H1 (cell line): ENCODE measurements around the gene SNTG2. TPM values are rescaled to one million over a fixed set of nuclear protein-coding genes. Genes with fewer than 3 reads are reported as not detected.

ENCODE experiments used
- CTCF ChIA-PET: fragments of 300-600 bp; sonication (Branson Sonifier 250); formaldehyde crosslinking; loops from one replicate; lab custom pipeline; 2021; ENCODE audit not compliant: partially characterized antibody; lab: Charles Lee
- POLR2A ChIA-PET: fragments of 300-600 bp; sonication (Branson Sonifier 250); formaldehyde crosslinking; loops from one replicate; lab custom pipeline; 2021; ENCODE audit warnings: inconsistent platforms; ENCODE audit not compliant: partially characterized antibody; lab: Charles Lee
- DNase-seq, 2 experiments: peaks; one replicate each; pipeline versions ENCODE4 v3.0.0 to v3.0.0-alpha.2; 2010 to 2022; ENCODE audit warnings: low spot score in 2 of 2, low read depth in 1 of 2, mixed read lengths in 1 of 2
- FAIRE-seq: peaks from 2 replicates; lab custom pipeline; 2011; peaks lifted over from hg19 to GRCh38; lab: Jason Lieb, UNC
- H2AFZ ChIP-seq: 2 replicates; pipeline ENCODE4 v1.8.1; 2012; ENCODE audit warnings: low read length, inconsistent platforms
- H2AK5ac ChIP-seq: 2 replicates; pipeline ENCODE4 v1.6.1; 2013; ENCODE audit warnings: low read depth, low read length
- H2BK120ac ChIP-seq: replicated peaks from 2 replicates; pipeline ENCODE3; 2013; ENCODE audit warnings: low read depth, low read length, inconsistent platforms
- H2BK12ac ChIP-seq: 2 replicates; pipeline ENCODE4 v1.6.1; 2013; ENCODE audit warnings: low read depth, low read length
- H2BK15ac ChIP-seq: 2 replicates; pipeline ENCODE4 v1.6.1; 2013; ENCODE audit warnings: low read length
- H2BK20ac ChIP-seq: 2 replicates; pipeline ENCODE4 v1.6.1; 2013; ENCODE audit warnings: low read length
- H2BK5ac ChIP-seq: 2 replicates; pipeline ENCODE4 v1.6.1; 2013; ENCODE audit warnings: low read depth, low read length
- H3K14ac ChIP-seq: 2 replicates; pipeline ENCODE4 v1.6.1; 2013; ENCODE audit warnings: inconsistent platforms; ENCODE audit not compliant: insufficient read length
- H3K18ac ChIP-seq: 2 replicates; pipeline ENCODE4 v1.6.1; 2013; ENCODE audit warnings: low read length; ENCODE audit errors: extremely low read depth
- H3K23ac ChIP-seq: 2 replicates; pipeline ENCODE4 v1.6.1; 2013; ENCODE audit warnings: inconsistent platforms; ENCODE audit not compliant: insufficient read length
- H3K23me2 ChIP-seq: 2 replicates; pipeline ENCODE4 v1.6.1; 2013; ENCODE audit warnings: low read depth, low read length
- H3K27ac ChIP-seq: 2 replicates; pipeline ENCODE4 v1.6.1; 2011; ENCODE audit warnings: low read depth, low read length, inconsistent platforms
- H3K27me3 ChIP-seq, 4 experiments: replicated peaks in 1 of 4; 1 replicate in 1 of 4; 2 replicates in 3 of 4; pipeline versions ENCODE4 v1.6.1 to v1.8.1; 2011 to 2013; ENCODE audit warnings: low read length in 3 of 4, mild to moderate bottlenecking in 3 of 4, inconsistent platforms in 2 of 4, mixed read lengths in 2 of 4, moderate library complexity in 1 of 4; ENCODE audit not compliant: control insufficient read depth in 3 of 4, insufficient read depth in 3 of 4; ENCODE audit errors: extremely low read depth in 1 of 4
- H3K36me3 ChIP-seq, 4 experiments: 2 replicates each; pipeline versions ENCODE4 v1.6.1 to v1.8.1; 2011 to 2013; ENCODE audit warnings: mild to moderate bottlenecking in 4 of 4, low read length in 3 of 4, moderate library complexity in 2 of 4, control low read depth in 1 of 4, inconsistent platforms in 1 of 4; ENCODE audit not compliant: insufficient read depth in 4 of 4, control insufficient read depth in 2 of 4
- H3K4ac ChIP-seq: replicated peaks from 2 replicates; pipeline ENCODE3; 2013; ENCODE audit warnings: low read length, low read depth, mixed read lengths, inconsistent platforms; ENCODE audit not compliant: insufficient read length
- H3K4me1 ChIP-seq, 4 experiments: replicated peaks in 1 of 4; 1 replicate in 1 of 4; 2 replicates in 3 of 4; pipeline versions ENCODE4 v1.6.1 to v1.8.1; 2011 to 2013; ENCODE audit warnings: low read length in 3 of 4, inconsistent platforms in 2 of 4, mixed read lengths in 1 of 4; ENCODE audit not compliant: insufficient read depth in 4 of 4, control insufficient read depth in 3 of 4
- H3K4me2 ChIP-seq, 2 experiments: 2 replicates each; pipeline versions ENCODE4 v1.6.1 to v1.8.1; 2011 to 2013; ENCODE audit warnings: low read depth in 2 of 2, low read length in 2 of 2, control low read depth in 1 of 2, inconsistent platforms in 1 of 2, mild to moderate bottlenecking in 1 of 2; ENCODE audit not compliant: insufficient read depth in 1 of 2
- H3K4me3 ChIP-seq, 4 experiments: fragments of 200-600, 300-600 bp in 1 of 4; sonication (generic), shearing (Covaris generic), sonication (Bioruptor Twin) in 1 of 4; 2 replicates each; pipeline versions ENCODE4 v1.5.1 to v1.8.1; 2011 to 2016; ENCODE audit warnings: low read length in 4 of 4, low read depth in 3 of 4, control low read depth in 2 of 4, inconsistent platforms in 2 of 4, mild to moderate bottlenecking in 2 of 4, mixed read lengths in 1 of 4, moderate library complexity in 1 of 4; ENCODE audit not compliant: insufficient read depth in 2 of 4; ENCODE audit errors: extremely low read depth in 1 of 4
- H3K56ac ChIP-seq: replicated peaks from 2 replicates; pipeline ENCODE3; 2013; ENCODE audit warnings: low read depth, mild to moderate bottlenecking, mixed read lengths, low read length, inconsistent platforms; ENCODE audit not compliant: insufficient read length
- H3K79me1 ChIP-seq: 2 replicates; pipeline ENCODE4 v1.6.1; 2013; ENCODE audit warnings: low read depth, low read length, control low read depth
- H3K79me2 ChIP-seq, 2 experiments: 2 replicates each; pipeline versions ENCODE4 v1.6.1 to v1.8.1; 2012 to 2013; ENCODE audit warnings: low read length in 2 of 2, mild to moderate bottlenecking in 2 of 2, inconsistent platforms in 1 of 2; ENCODE audit not compliant: insufficient read depth in 2 of 2, control insufficient read depth in 1 of 2
- H3K9ac ChIP-seq, 4 experiments: replicated peaks in 1 of 4; 1 replicate in 1 of 4; 2 replicates in 3 of 4; pipeline versions ENCODE4 v1.6.1 to v1.8.1; 2011 to 2013; ENCODE audit warnings: low read depth in 3 of 4, low read length in 3 of 4, control low read depth in 2 of 4, mild to moderate bottlenecking in 2 of 4, moderate library complexity in 2 of 4, inconsistent platforms in 1 of 4; ENCODE audit errors: extremely low read depth in 1 of 4
- H3K9me3 ChIP-seq, 2 experiments: 2 replicates each; pipeline versions ENCODE4 v1.6.1 to v1.8.1; 2012 to 2013; ENCODE audit warnings: mild to moderate bottlenecking in 2 of 2, moderate library complexity in 2 of 2, control low read depth in 1 of 2, inconsistent platforms in 1 of 2, low read depth in 1 of 2, low read length in 1 of 2, mixed read lengths in 1 of 2; ENCODE audit not compliant: insufficient read depth in 2 of 2
- H4K20me1 ChIP-seq, 2 experiments: replicated peaks in 1 of 2; 2 replicates each; pipeline versions ENCODE3 to v1.8.1; 2011 to 2013; ENCODE audit warnings: inconsistent platforms in 2 of 2, low read length in 2 of 2, mild to moderate bottlenecking in 1 of 2; ENCODE audit not compliant: insufficient read depth in 2 of 2, control insufficient read depth in 1 of 2
- H4K5ac ChIP-seq: 2 replicates; pipeline ENCODE4 v1.6.1; 2013; ENCODE audit warnings: low read length, low read depth, mixed read lengths, inconsistent platforms; ENCODE audit not compliant: insufficient read length
- H4K8ac ChIP-seq: 2 replicates; pipeline ENCODE4 v1.8.0; 2013; ENCODE audit warnings: mild to moderate bottlenecking, moderate library complexity, low read length, inconsistent platforms; ENCODE audit not compliant: insufficient read depth; ENCODE audit errors: extremely low read depth
- H4K91ac ChIP-seq: replicated peaks from 2 replicates; pipeline ENCODE3; 2013; ENCODE audit warnings: low read length, mixed read lengths, inconsistent platforms; ENCODE audit not compliant: insufficient read length
- BCL11A ChIP-seq, 2 experiments: IDR thresholded peaks; one replicate each; pipeline ENCODE4 v1.6.1; 2011; ENCODE audit warnings: low read depth in 2 of 2, low read length in 2 of 2, mild to moderate bottlenecking in 2 of 2
- CBX5 ChIP-seq: fragments of 300-800, 300-1000 bp; sonication (generic); IDR thresholded peaks from 2 replicates; pipeline ENCODE4 v1.7.1; 2016; ENCODE audit warnings: antibody characterized with exemption, low read length, low read depth
- CEBPB ChIP-seq: IDR thresholded peaks from 2 replicates; pipeline ENCODE4 v1.6.1; 2012; ENCODE audit warnings: low read depth, low read length
- EGR1 ChIP-seq: IDR thresholded peaks from 2 replicates; pipeline ENCODE4 v1.6.1; 2011; ENCODE audit warnings: low read depth, low read length, borderline replicate concordance
- GTF2F1 ChIP-seq: IDR thresholded peaks from 2 replicates; pipeline ENCODE4 v1.6.1; 2012; ENCODE audit warnings: low read depth, low read length, improper control_type of control experiment, borderline replicate concordance
- JUND ChIP-seq: IDR thresholded peaks from 2 replicates; pipeline ENCODE4 v1.6.1; 2011; ENCODE audit warnings: mild to moderate bottlenecking, improper control_type of control experiment, low read length
- KDM1A ChIP-seq: fragments of 200-600, 300-600 bp; sonication (generic); IDR thresholded peaks from 2 replicates; pipeline ENCODE4 v1.7.1; 2016; ENCODE audit warnings: mild to moderate bottlenecking, low read length, borderline replicate concordance
- PHF8 ChIP-seq: fragments of 200-600 bp; sonication (generic); conservative IDR thresholded peaks from 2 replicates; pipeline ENCODE4 v1.7.1; 2012; ENCODE audit warnings: low read depth, mild to moderate bottlenecking, inconsistent platforms, low read length, moderate library complexity
- RXRA ChIP-seq: IDR thresholded peaks from 2 replicates; pipeline ENCODE4 v1.6.1; 2011; ENCODE audit warnings: low read depth, mild to moderate bottlenecking, low read length, moderate library complexity; ENCODE audit not compliant: insufficient read depth
- SIX5 ChIP-seq: IDR thresholded peaks from 2 replicates; pipeline ENCODE4 v1.6.1; 2011; ENCODE audit warnings: mild to moderate bottlenecking, low read depth, low read length
- TBP ChIP-seq: IDR thresholded peaks from 2 replicates; pipeline ENCODE4 v1.6.1; 2011; ENCODE audit warnings: low read depth, low read length, improper control_type of control experiment
- TCF12 ChIP-seq: IDR thresholded peaks from 2 replicates; pipeline ENCODE4 v1.6.1; 2011; ENCODE audit warnings: low read depth, mild to moderate bottlenecking, low read length
- WGBS, 2 experiments: shearing (Covaris generic) in 1 of 2; methylation state at CpG; one replicate each; pipeline versions ENCODE4 v1.1.6 to v1.1.7; 2013 to 2015; ENCODE audit warnings: low lambda C conversion rate in 2 of 2, mixed read lengths in 2 of 2, inconsistent platforms in 1 of 2, low coverage in 1 of 2, missing lambda C conversion rate in 1 of 2; ENCODE audit not compliant: insufficient replicate concordance in 2 of 2, insufficient coverage in 1 of 2, insufficient read length in 1 of 2; ENCODE audit errors: extremely low coverage in 1 of 2, missing lambda C conversion rate in 1 of 2; 5-methylcytosine and 5-hydroxymethylcytosine counted together
- polyA plus RNA-seq, 7 experiments: library from polyadenylated mRNA; depleted of rRNA in 3 of 7; stranded (reverse) in 5 of 7; unstranded in 2 of 7; fragments of >200 nt in 5 of 7; fragments of 200-250 nt in 2 of 7; gene quantifications; 1 replicate in 5 of 7; 2 replicates in 1 of 7; 4 replicates in 1 of 7; pipeline versions ENCODE4 v1.2.1 to v1.2.3, GENCODE V29; 2011 to 2013; ENCODE audit warnings: missing spikeins in 2 of 7, mixed read lengths in 2 of 7
- total RNA-seq: library from RNA; stranded (reverse); fragmentation: NEBNext Ultra II Directional; extraction: Animal tissue kit (Norgen Biotek cat#: 25700); gene quantifications from 2 replicates; pipeline ENCODE4 v1.2.1, GENCODE V29; 2021
- TF ChIP-seq, protein P1 (sequence below): IDR thresholded peaks from 2 replicates; pipeline ENCODE4 v1.6.1; 2012; ENCODE audit warnings: inconsistent platforms
- TF ChIP-seq, protein P2 (sequence below): IDR thresholded peaks from 2 replicates; pipeline ENCODE4 v1.6.1; 2012; ENCODE audit warnings: inconsistent platforms

Gene SNTG2
- total and polyA plus RNA-seq, 2 of the 8 experiments (the other 6 are each of a cell fraction or from before 2014, with no cell fraction given) = 6.6 to 18.1 TPM

DNA sequence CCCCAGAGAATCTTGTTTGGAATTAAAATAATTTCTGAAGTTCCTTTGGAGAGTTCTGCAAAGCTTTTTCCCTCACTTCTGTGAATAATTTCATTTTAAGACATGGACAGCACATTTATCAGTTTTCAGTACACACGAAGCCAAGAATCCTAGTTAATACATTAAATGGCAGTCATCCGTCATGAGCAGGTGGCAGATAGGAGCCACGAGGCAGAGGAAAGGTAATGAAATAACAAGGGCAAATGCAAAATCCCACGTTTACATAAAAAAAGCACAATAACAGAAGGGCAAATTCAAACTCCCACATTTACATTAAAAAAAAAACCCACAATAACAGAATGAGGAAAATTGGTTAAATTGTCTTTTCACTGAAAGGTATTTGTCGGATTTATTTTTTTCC, 25.9 kb upstream of the SNTG2 start:
- peak overlapping the region; percentile 7; the same call in 1 of the 2 replicates for H3K27ac ChIP-seq
- H2BK20ac ChIP-seq = no peak overlapping the region
- no peak overlapping the region for H4K91ac ChIP-seq
- WGBS, 2 experiments = 16% methylated on average over 5 of the region's 5 CpGs; no CpG with 5 or more reads in 1 of the 2 experiments
- peaks cover 7 to 20% (median 19%) of the 10 kb centered on the region in 4 experiments; a peak in 6 of 7 replicates for H3K4me1 ChIP-seq
- no peak overlapping the region for H2AFZ ChIP-seq
- DNase-seq (no peak), FAIRE-seq (no peak)
- H4K20me1 ChIP-seq = no peaks in the 10 kb centered on the region
- H3K79me2 ChIP-seq = no peaks in the 10 kb centered on the region
- H3K36me3 ChIP-seq = no peaks in the 10 kb centered on the region
- no peak overlapping the region for H3K4me3 ChIP-seq
- H3K14ac ChIP-seq = no peak overlapping the region
- no peaks in the 10 kb centered on the region for H3K23me2 ChIP-seq
- no peak overlapping the region for H3K23ac ChIP-seq
- ChIA-PET POLR2A (no interaction called here), CTCF (interaction anchor here (0.9 kb wide), 1 partner anchor 19 kb away, joined by 3 read pairs; no protein-coding TSS in a partner anchor)
- H3K18ac ChIP-seq = no peak overlapping the region
- H2BK12ac ChIP-seq = no peak overlapping the region
- no peak overlapping the region for H3K4ac ChIP-seq
- no peaks in the 10 kb centered on the region for H3K79me1 ChIP-seq
- H2BK15ac ChIP-seq = no peak overlapping the region
- no peak overlapping the region for H2AK5ac ChIP-seq
- no peak overlapping the region for H4K8ac ChIP-seq
- no peak overlapping the region for H2BK120ac ChIP-seq
- H3K27me3 ChIP-seq = peaks cover 0 to 7% (median 2%) of the 10 kb centered on the region in 4 experiments; a peak in 4 of 7 replicates
- H4K5ac ChIP-seq = no peak overlapping the region
- H2BK5ac ChIP-seq = peak overlapping the region; percentile 94; the same call in 1 of the 2 replicates
- H3K56ac ChIP-seq = no peak overlapping the region
- peak overlapping the region in 1 of 2 experiments; percentile 18; a peak in 1 of 4 replicates for H3K4me2 ChIP-seq
- peaks cover 10 to 11% of the 10 kb centered on the region in 2 experiments; a peak in 2 of 4 replicates for H3K9me3 ChIP-seq
- no peak overlapping the region for H3K9ac ChIP-seq
- TF ChIP-seq BCL11A (IDR thresholded peaks at IDR 0.05; ENCODE audit: low read depth in 2 of 2, low read length in 2 of 2) (no peak), CEBPB (no peak), TCF12 (no peak), GTF2F1 (no peak), RXRA (no peak), JUND (no peak), EGR1 (no peak), CBX5 (no peak), SIX5 (no peak), KDM1A (no peak), TBP (no peak), PHF8 (no peak)
- TF ChIP-seq, protein P1, sequence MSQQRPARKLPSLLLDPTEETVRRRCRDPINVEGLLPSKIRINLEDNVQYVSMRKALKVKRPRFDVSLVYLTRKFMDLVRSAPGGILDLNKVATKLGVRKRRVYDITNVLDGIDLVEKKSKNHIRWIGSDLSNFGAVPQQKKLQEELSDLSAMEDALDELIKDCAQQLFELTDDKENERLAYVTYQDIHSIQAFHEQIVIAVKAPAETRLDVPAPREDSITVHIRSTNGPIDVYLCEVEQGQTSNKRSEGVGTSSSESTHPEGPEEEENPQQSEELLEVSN = peak; percentile 87
- TF ChIP-seq, protein P2, sequence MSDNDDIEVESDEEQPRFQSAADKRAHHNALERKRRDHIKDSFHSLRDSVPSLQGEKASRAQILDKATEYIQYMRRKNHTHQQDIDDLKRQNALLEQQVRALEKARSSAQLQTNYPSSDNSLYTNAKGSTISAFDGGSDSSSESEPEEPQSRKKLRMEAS = peak; percentile 93
